Stomach (tissue), 9 donors: ENCODE measurements around the gene C1QTNF6. TPM values are rescaled to one million over a fixed set of nuclear protein-coding genes. Genes with fewer than 3 reads are reported as not detected.

Source experiments
- DNase-seq, 2 donors: peaks; one replicate each; pipeline versions ENCODE4 v3.0.0 to v3.0.0-alpha.2; 2013 to 2019
- H3K27ac ChIP-seq, 5 donors: fragments of 200-600 bp in 4 of 5; sonication (generic) in 4 of 5; one replicate each; pipeline ENCODE4 v1.5.1; 2013 to 2019; ENCODE audit warnings: mild to moderate bottlenecking in 1 of 5, moderate library complexity in 1 of 5
- H3K27me3 ChIP-seq, 3 donors: fragments of 200-600 bp; sonication (generic); one replicate each; pipeline ENCODE4 v1.5.1; 2017 to 2019; ENCODE audit warnings: mixed run types in 1 of 3
- H3K36me3 ChIP-seq, 4 donors: fragments of 200-600 bp; sonication (generic); 1 replicate in 3 of 4; 2 replicates in 1 of 4; pipeline ENCODE4 v1.5.1; 2016 to 2019
- H3K4me1 ChIP-seq, 4 donors: fragments of 200-600 bp; sonication (generic); one replicate each; pipeline ENCODE4 v1.5.1; 2016 to 2019
- H3K4me3 ChIP-seq, 4 donors: fragments of 200-600 bp; sonication (generic) in 3 of 4; one replicate each; pipeline ENCODE4 v1.5.1; 2016 to 2019; ENCODE audit warnings: mild to moderate bottlenecking in 1 of 4
- H3K9me3 ChIP-seq, 4 donors: fragments of 200-600 bp; sonication (generic); one replicate each; pipeline ENCODE4 v1.5.1; 2016 to 2019
- EP300 ChIP-seq: sonication (generic); formaldehyde crosslinking; IDR thresholded peaks from one replicate; pipeline ENCODE4 v1.6.1; 2017; ENCODE audit warnings: antibody characterized with exemption
- POLR2A ChIP-seq, 4 donors: fragments of 450-650 bp; IDR thresholded peaks; one replicate each; pipeline ENCODE4 v1.6.1; 2016; ENCODE audit warnings: antibody characterized with exemption in 4 of 4, control low read depth in 2 of 4, mild to moderate bottlenecking in 1 of 4, moderate library complexity in 1 of 4
- POLR2AphosphoS5 ChIP-seq, 3 donors: sonication (generic); formaldehyde crosslinking; IDR thresholded peaks; one replicate each; pipeline ENCODE4 v1.6.1; 2016; ENCODE audit warnings: antibody characterized with exemption in 3 of 3
- WGBS, 5 donors: extraction: QIAGEN DNeasy Blood & Tissue Kit in 3 of 5; methylation state at CpG; one replicate each; pipeline versions ENCODE4 v1.1.5 to v1.1.7; 2013 to 2018; 5-methylcytosine and 5-hydroxymethylcytosine counted together
- intact Hi-C: fragments of 100-400 bp; cut with DNase I; formaldehyde crosslinking; loops from one replicate; pipeline ENCODE4 v1.15.1; 2023; ENCODE audit warnings: low total_unique reads
- polyA plus RNA-seq, 3 donors: library from polyadenylated mRNA; stranded (reverse); fragments of 200-250 nt; gene quantifications; one replicate each; pipeline ENCODE4 v1.2.3, GENCODE V29; 2013
- total RNA-seq, 5 donors: library from RNA; depleted of rRNA; stranded (reverse); fragments of >200 nt; gene quantifications; one replicate each; pipeline versions ENCODE4 v1.1.0 to v1.2.3, GENCODE V29; 2014 to 2016
- TF ChIP-seq, protein P1 (sequence below), 7 experiments: fragments of 450-650 bp in 4 of 7; fragments of 200-600 bp in 3 of 7; sonication (generic) in 3 of 7; IDR thresholded peaks; one replicate each; pipeline ENCODE4 v1.5.1; 2016 to 2019; ENCODE audit warnings: antibody characterized with exemption in 7 of 7, control low read depth in 2 of 7, mild to moderate bottlenecking in 1 of 7
- donor health status: healthy with polysubstance abuse.
- donor health status: Bipolar disorder and iron deficiency.
- donor health status: healthy.

The C1QTNF6 gene
- total and polyA plus RNA-seq, 8 donors: 0.45 to 10.4 (median 4.0) TPM; not detected in 1

DNA sequence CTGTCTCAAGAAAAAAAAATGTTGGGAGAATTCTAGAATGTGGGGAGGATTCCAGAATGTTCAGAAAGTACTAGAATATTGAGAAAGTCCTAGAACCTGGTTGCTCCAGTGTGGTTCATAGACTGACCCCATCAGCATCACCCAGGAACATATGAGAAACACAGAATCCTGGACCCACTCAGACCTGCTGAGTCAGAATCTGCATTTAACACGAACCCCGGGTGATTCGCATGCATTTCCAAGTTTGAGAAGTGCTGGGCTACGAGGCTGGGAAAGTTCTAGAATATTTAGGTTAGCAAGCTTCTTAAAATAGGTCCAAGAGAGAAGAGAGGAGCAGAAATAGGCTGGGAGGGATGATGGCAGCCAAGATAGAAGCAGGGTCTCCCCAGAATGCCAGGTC, 6.4 kb downstream of the C1QTNF6 start:
- 78 to 88% (median 81%) methylated on average over 4 of the region's 4 CpGs for WGBS, 5 donors
- H3K4me1 ChIP-seq: peaks cover 22 to 63% (median 44%) of the 10 kb centered on the region in 4 donors
- intact Hi-C loops: no loop called here
- TF ChIP-seq POLR2AphosphoS5 (IDR thresholded peaks at IDR 0.05) (no peak), EP300 (no peak), POLR2A (IDR thresholded peaks at IDR 0.05) (no peak)
- TF ChIP-seq, protein P1, sequence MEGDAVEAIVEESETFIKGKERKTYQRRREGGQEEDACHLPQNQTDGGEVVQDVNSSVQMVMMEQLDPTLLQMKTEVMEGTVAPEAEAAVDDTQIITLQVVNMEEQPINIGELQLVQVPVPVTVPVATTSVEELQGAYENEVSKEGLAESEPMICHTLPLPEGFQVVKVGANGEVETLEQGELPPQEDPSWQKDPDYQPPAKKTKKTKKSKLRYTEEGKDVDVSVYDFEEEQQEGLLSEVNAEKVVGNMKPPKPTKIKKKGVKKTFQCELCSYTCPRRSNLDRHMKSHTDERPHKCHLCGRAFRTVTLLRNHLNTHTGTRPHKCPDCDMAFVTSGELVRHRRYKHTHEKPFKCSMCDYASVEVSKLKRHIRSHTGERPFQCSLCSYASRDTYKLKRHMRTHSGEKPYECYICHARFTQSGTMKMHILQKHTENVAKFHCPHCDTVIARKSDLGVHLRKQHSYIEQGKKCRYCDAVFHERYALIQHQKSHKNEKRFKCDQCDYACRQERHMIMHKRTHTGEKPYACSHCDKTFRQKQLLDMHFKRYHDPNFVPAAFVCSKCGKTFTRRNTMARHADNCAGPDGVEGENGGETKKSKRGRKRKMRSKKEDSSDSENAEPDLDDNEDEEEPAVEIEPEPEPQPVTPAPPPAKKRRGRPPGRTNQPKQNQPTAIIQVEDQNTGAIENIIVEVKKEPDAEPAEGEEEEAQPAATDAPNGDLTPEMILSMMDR (IDR thresholded peaks at IDR 0.05): no peak
- no peaks in the 10 kb centered on the region for H3K27me3 ChIP-seq
- no peak overlapping the region for H3K4me3 ChIP-seq
- H3K27ac ChIP-seq: no peak overlapping the region
- H3K9me3 ChIP-seq: no peaks in the 10 kb centered on the region
- DNase-seq: no peak
- peaks cover 0 to 15% (median 5%) of the 10 kb centered on the region in 4 donors for H3K36me3 ChIP-seq

DNA sequence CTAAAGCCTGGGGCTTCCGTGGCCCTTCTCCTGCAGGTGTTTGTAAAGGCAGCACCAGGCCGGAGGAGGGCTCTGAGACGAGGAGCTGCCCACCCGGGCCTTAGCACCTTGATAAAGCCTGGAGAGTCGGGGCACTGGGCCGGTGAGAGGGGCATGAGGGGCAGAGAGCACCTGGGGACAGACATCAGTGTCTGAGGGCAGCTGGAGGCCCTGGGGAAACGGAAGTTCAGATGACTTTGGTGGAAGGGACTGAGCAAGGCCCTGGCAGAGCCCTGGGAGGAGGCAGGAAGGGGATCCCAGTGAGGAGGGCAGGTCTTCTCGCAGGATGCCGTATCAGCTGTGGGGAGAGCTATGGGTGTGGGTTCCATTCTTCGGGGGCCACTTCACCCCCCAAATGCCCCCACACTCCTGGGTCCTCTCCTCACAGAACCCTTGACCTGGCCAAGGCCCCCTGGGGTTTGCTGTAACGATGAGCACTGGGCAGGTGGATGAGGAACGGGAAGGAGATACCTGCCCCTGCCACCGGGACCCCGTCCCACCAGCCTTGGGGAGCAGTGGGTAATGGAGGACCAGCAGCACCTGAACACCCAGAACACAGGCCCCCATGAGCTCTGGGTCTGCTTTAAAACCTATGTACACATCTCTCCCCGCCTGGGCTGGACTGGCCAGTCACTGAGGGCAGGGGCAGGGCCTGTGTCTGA, 7.4 kb downstream of the C1QTNF6 start:
- Histone ChIP-seq H3K27ac (peak overlapping the region in 3 of 5 donors; percentile 15 to 38 (median 29)), H3K36me3 (peaks cover 0 to 15% (median 5%) of the 10 kb centered on the region in 4 donors), H3K9me3 (no peaks in the 10 kb centered on the region), H3K4me1 (peaks cover 32 to 63% (median 46%) of the 10 kb centered on the region in 4 donors), H3K27me3 (no peaks in the 10 kb centered on the region), H3K4me3 (no peak overlapping the region)
- no peak for TF ChIP-seq POLR2A (IDR thresholded peaks at IDR 0.05)
- TF ChIP-seq EP300: no peak
- TF ChIP-seq POLR2AphosphoS5 (IDR thresholded peaks at IDR 0.05): no peak
- TF ChIP-seq, protein P1 (IDR thresholded peaks at IDR 0.05): no peak
- no peak for DNase-seq
- 82 to 92% (median 84%) methylated on average over 15 of the region's 15 CpGs for WGBS, 5 donors
- intact Hi-C loops: no loop called here

DNA sequence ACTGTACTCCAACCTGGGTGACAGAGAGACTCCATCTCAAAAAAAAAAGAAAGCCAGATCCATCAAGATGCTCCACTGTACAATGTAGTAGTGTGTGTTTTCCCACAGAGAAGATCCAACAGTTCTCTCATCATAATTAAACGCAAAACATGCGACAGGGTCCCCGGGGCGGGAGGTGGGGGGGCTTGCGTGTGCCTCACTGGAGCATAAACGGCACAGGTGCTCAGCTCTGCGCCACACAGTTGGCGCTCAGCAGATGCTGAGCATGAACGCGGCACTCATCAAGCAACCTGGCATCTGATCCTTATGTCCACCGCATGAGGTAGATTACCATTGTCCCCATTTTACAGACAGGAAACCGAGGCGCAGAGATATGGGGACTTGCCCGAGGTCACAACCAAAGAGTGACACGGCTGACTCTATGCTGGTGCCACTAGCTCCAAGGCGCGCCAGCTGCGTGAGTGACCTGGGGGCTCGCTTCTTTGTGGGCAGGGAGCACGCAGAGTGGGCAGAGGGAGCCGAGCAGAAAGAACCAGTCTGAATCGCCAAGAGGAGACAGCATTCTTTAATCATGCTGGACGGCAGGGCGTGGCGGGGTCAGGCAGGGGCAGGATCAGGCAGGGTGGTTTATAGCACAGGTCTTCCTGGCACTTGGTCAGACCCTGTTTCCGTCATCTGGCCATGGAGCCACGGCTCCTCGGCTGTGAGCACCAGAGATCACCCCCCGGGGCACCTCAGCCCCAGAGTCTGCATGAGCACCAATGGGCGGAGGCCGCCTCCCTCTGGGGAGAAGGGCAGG, 8.2 kb downstream of the C1QTNF6 start:
- Histone ChIP-seq H3K36me3 (peaks cover 0 to 15% (median 5%) of the 10 kb centered on the region in 4 donors), H3K4me1 (peaks cover 34 to 62% (median 49%) of the 10 kb centered on the region in 4 donors), H3K27me3 (no peaks in the 10 kb centered on the region), H3K9me3 (no peaks in the 10 kb centered on the region), H3K27ac (peak overlapping the region in 3 of 5 donors; percentile 15 to 38 (median 29)), H3K4me3 (no peak overlapping the region)
- intact Hi-C loops: no loop called here
- 67 to 80% (median 76%) methylated on average over 30 to 31 of the region's 31 CpGs for WGBS, 5 donors
- TF ChIP-seq POLR2AphosphoS5 (IDR thresholded peaks at IDR 0.05) (no peak), POLR2A (IDR thresholded peaks at IDR 0.05) (no peak), EP300 (no peak)
- TF ChIP-seq, protein P1 (IDR thresholded peaks at IDR 0.05): no peak
- DNase-seq: no peak

DNA sequence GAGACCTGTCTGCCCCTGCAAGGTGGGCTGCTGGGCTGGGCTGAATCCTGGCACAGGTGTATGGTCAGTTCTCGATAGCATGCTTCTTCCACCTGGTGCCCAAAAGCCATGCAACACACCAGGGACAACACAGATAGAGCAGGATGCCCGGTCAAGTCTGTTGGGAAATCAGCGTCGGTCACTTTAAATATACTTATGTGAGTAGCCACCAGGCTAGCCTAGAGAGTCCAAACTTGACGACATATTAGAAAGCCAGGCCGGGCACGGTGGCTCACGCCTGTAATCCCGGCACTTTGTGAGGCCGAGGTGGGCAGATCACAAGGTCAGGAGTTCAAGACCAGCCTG, 8.9 kb downstream of the C1QTNF6 start:
- Histone ChIP-seq H3K4me3 (no peak overlapping the region), H3K36me3 (peaks cover 0 to 15% (median 5%) of the 10 kb centered on the region in 4 donors), H3K27me3 (no peaks in the 10 kb centered on the region), H3K4me1 (peaks cover 34 to 62% (median 49%) of the 10 kb centered on the region in 4 donors), H3K9me3 (no peaks in the 10 kb centered on the region), H3K27ac (peak overlapping the region in 3 of 5 donors; percentile 35 to 56 (median 51))
- intact Hi-C loops: no loop called here
- DNase-seq: no peak
- TF ChIP-seq, protein P1 (IDR thresholded peaks at IDR 0.05): no peak
- TF ChIP-seq POLR2AphosphoS5 (IDR thresholded peaks at IDR 0.05) (no peak), POLR2A (IDR thresholded peaks at IDR 0.05) (no peak), EP300 (no peak)
- WGBS, 5 donors: 82 to 95% (median 89%) methylated on average over 9 to 10 of the region's 10 CpGs
